ENCODE measurements around the gene ASB6. TPM values are rescaled to one million over a fixed set of nuclear protein-coding genes. Genes with fewer than 3 reads are reported as not detected.

ASB6 gene
- total RNA-seq, 2 experiments from 2014 or later: 24.1 to 26.6 TPM

DNA sequence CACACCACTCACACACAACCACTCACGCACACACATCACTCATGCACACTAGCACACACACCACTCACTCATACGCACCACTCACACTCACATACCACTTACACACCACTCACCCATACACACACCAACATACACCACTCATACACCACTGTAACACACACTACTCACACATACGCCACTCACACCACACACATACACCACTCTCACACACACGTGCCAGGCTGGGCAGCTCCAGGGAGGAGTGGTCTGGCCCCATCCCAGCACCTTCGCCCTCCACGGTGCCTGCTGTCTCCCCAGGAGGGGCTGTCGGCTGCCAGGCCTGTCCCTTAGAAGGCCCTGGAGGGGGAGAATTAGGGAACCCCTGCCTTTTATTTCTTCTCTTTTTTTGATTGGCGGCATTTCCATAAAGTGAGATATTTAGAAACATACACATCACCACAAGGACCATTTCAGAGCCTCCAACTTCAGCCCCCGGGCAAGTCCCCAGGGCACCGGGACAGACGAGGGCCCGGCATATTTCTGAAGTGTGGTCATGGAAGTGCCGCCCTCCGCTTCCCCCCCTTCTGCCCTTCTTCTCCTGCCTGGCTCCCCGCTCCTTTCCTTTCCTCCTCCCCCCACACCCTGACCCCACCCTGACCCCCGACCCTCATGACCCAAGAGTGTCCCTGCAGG is 6.3 kb upstream of the ASB6 start:
- no peak overlapping the region for H3K27ac Mint-ChIP-seq
- ChIA-PET POLR2A (no interaction called here), CTCF (no interaction called here)
- no peak overlapping the region for H3K4me3 Mint-ChIP-seq
- H3K27me3 Mint-ChIP-seq: no peaks in the 10 kb centered on the region
- H3K4me1 Mint-ChIP-seq: no peaks in the 10 kb centered on the region
- no peaks in the 10 kb centered on the region for H3K36me3 Mint-ChIP-seq (ENCODE audit: low read depth)
- DNase-seq: no peak
- no peaks in the 10 kb centered on the region for H3K9me3 Mint-ChIP-seq

DNA sequence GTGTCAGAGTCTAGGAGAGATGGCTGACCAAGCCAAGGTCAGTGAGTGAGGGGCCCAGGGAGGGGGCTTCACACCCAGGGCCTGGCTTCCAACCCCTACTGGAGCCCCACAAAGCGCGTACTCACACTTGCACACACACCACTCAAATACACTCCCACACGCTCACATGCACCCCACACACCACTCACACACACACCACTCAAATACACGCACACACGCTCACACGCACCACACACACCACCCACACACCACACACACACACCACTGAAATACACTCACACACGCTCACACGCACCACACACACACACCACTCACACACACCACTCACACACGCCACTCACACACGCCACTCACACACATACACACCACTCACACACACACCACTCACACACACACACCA is 5.7 kb upstream of the ASB6 start:
- POLR2A ChIA-PET: no interaction called here
- no peak overlapping the region for H3K27ac Mint-ChIP-seq
- H3K4me3 Mint-ChIP-seq: no peak overlapping the region
- CTCF ChIA-PET: no interaction called here
- no peaks in the 10 kb centered on the region for H3K27me3 Mint-ChIP-seq
- H3K9me3 Mint-ChIP-seq: no peaks in the 10 kb centered on the region
- H3K36me3 Mint-ChIP-seq (ENCODE audit: low read depth): no peaks in the 10 kb centered on the region
- no peaks in the 10 kb centered on the region for H3K4me1 Mint-ChIP-seq
- no peak for DNase-seq

DNA sequence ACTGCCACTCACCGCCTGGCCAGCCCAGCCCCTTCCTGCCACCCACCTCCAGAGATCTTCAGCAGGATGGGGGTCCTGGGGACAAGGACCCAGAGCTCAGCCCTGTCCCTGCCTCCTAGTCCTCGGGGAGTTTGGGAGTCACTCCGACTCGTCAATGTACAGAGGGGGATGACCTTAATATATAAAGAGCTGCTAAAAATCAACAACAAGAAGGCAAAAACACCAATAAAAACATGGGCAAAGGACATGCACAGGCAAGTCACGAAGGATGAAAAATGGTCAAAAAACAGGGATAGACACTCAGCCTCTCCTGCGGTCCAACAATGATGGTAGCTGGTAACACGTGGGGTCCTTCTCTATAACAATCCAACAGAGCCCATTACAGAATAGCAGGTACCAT is 4.7 kb upstream of the ASB6 start:
- peaks cover 3% of the 10 kb centered on the region for H3K4me1 Mint-ChIP-seq
- no peak for DNase-seq
- H3K4me3 Mint-ChIP-seq: no peak overlapping the region
- ChIA-PET CTCF (no interaction called here), POLR2A (no interaction called here)
- H3K27ac Mint-ChIP-seq: no peak overlapping the region
- H3K36me3 Mint-ChIP-seq (ENCODE audit: low read depth): no peaks in the 10 kb centered on the region
- H3K9me3 Mint-ChIP-seq: no peaks in the 10 kb centered on the region
- no peaks in the 10 kb centered on the region for H3K27me3 Mint-ChIP-seq

DNA sequence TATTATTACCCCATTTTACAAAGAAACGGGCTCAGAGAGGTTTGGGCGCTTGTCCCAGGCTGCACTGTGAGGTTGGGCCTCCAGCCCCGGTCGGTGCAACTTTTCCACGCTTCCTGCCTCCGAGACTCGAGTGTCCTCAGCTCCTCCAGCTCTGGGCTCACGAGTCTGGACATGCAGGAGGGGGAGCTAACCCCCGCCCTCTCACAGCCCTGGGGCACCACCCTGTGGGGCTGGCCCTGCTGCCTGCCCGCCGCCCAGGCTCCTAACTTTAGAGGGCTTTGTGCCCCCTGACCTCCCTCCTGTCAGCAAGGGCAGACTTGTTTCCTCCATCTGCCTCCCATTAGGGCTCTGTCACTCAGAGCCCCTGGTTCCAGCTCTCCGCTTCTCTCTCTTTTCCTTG is 4.3 kb upstream of the ASB6 start:
- POLR2A ChIA-PET: no interaction called here
- no peaks in the 10 kb centered on the region for H3K9me3 Mint-ChIP-seq
- no peak overlapping the region for H3K27ac Mint-ChIP-seq
- DNase-seq: no peak
- no peaks in the 10 kb centered on the region for H3K27me3 Mint-ChIP-seq
- H3K4me1 Mint-ChIP-seq: peaks cover 5% of the 10 kb centered on the region
- no peaks in the 10 kb centered on the region for H3K36me3 Mint-ChIP-seq (ENCODE audit: low read depth)
- CTCF ChIA-PET: no interaction called here
- no peak overlapping the region for H3K4me3 Mint-ChIP-seq

DNA sequence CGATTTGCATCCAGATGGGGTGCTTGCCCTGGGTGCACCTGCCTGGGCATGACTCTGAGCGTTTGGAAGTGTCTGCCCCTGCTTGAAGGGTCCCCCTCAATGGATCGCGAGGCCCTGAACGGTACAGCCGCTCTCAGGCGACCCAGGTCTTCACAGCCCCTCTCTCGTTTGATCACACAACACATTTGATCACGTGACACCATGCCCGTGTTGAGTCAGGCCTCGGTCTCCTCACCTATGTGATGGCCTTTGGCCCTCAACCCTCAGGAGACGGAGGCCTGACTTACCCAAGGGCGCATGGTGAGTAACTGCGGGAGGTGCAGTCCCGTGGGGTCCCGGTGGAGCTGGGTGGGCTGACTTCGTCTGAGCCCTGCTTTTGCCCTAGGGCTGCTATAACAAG is 3.0 kb upstream of the ASB6 start:
- DNase-seq: no peak
- H3K27ac Mint-ChIP-seq: no peak overlapping the region
- no peaks in the 10 kb centered on the region for H3K9me3 Mint-ChIP-seq
- no peak overlapping the region for H3K4me3 Mint-ChIP-seq
- ChIA-PET POLR2A (no interaction called here), CTCF (no interaction called here)
- no peaks in the 10 kb centered on the region for H3K36me3 Mint-ChIP-seq (ENCODE audit: low read depth)
- peaks cover 18% of the 10 kb centered on the region for H3K4me1 Mint-ChIP-seq
- H3K27me3 Mint-ChIP-seq: no peaks in the 10 kb centered on the region

DNA sequence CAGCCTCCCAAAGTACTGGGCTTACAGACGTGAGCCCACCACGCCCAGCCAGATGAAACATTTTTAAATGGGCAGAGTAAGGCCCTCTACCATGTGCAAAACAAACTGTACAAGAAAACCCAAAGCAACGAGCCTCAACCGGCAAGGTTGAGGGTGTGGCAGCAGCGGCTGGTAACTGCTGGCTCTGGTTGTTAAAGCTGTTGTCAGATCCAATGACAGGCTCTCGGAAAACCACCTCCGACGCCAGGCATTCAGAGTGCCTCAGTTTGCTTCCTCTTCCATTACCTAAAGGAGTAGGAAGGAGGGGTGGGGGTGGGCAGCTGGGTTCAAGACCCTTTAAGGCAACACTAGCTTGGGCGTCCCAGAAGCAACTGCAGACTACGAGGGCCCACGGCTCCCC is 2.4 kb upstream of the ASB6 start:
- POLR2A ChIA-PET: no interaction called here

DNA sequence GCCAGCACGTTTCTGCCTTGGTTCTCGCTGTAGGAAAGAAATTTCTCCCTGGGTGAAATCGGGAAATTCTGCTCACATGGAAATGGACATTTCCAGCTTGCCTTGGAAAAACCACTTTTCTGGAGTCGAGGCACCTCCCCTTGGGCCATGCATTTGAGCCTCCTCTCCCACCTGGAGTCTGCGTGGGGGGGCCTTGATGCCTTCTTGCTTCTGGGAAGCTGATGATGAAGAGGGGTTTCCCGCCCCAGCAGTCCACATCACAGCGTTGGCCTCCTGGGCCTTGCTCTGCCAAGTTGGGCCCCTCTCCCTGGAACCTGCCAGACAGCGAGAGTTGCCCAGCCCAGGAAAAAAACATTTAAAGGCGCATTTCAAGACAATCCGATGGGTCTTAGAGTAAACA is 1.8 kb upstream of the ASB6 start:
- Mint-ChIP-seq H3K9me3 (no peaks in the 10 kb centered on the region), H3K27ac (no peak overlapping the region), H3K4me1 (peaks cover 20% of the 10 kb centered on the region), H3K27me3 (no peaks in the 10 kb centered on the region), H3K4me3 (peak overlapping the region; percentile 47), H3K36me3 (ENCODE audit: low read depth) (no peaks in the 10 kb centered on the region)
- ChIA-PET CTCF (interaction anchor here (1.3 to 2.0 kb wide), 5 partner anchors 18 to 512 kb away, joined by 3 to 8 read pairs (median 4); partner anchors contain the start of gene NTMT1), POLR2A (no interaction called here)
- no peak for DNase-seq

More for the DNA sequence above, 2.4 kb upstream of the ASB6 start:
- no peaks in the 10 kb centered on the region for H3K9me3 Mint-ChIP-seq
- DNase-seq: no peak
- H3K4me3 Mint-ChIP-seq: no peak overlapping the region
- H3K27ac Mint-ChIP-seq: no peak overlapping the region
- H3K36me3 Mint-ChIP-seq (ENCODE audit: low read depth): no peaks in the 10 kb centered on the region
- no peaks in the 10 kb centered on the region for H3K27me3 Mint-ChIP-seq
- H3K4me1 Mint-ChIP-seq: peaks cover 20% of the 10 kb centered on the region
- CTCF ChIA-PET: interaction anchor here (1.4 kb wide), 1 partner anchor 19 kb away, joined by 4 read pairs; the partner anchor contains the start of gene NTMT1

DNA sequence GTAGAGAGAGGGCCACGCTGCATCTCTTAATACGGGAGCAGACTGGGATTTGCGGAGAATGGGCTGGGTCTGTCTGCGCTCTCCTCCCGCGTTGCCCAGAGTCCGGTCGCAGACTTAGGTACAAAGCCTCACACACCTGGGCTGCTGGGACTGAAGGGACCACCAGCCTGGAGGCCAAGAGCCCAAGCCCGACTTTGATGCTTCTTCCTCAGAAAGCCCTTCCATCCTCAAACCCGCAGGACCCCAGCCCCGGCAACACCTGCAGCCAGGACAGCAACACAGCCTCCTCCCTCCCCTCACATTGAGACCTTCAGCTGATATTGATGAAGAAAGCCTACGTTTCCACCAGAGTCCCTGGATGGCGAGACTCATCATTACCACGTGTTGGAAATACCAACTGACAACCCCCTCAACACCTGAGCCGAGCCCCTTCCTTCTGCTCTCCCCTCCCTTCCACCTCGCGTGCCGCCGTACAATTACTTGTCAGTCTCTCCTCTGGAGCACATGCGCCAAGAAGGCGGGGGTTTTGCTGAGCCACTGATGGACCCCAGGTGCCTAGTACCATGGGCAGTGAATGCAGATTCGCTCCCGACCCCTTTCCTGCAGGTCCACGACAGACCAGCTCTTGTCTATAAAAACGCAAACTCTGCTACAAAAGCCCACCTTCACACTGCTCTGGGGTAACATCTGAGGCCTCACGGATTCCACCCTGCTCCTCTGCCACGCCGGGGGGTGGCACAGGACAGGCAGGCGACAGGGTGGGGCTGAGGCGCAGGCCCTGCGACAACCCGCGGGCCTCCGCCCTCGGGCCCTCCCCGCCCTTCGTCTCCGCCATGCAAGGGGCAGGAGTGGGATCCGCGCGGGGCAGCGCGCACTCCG is 841 bp downstream of the ASB6 start:
- H3K27me3 Mint-ChIP-seq: no peaks in the 10 kb centered on the region
- CTCF ChIA-PET: interaction anchor here (0.6 to 1.6 kb wide), 9 partner anchors 11 to 414 kb away, joined by 3 to 7 read pairs (median 4); partner anchors contain the start of genes C9orf50 and NTMT1
- DNase-seq: no peak
- POLR2A ChIA-PET: interaction anchor here (0.6 kb wide), 1 partner anchor 194 kb away, joined by 3 read pairs; no protein-coding TSS in a partner anchor
- H3K27ac Mint-ChIP-seq: peak overlapping the region; percentile 83
- H3K9me3 Mint-ChIP-seq: no peaks in the 10 kb centered on the region
- H3K4me1 Mint-ChIP-seq: peaks cover 22% of the 10 kb centered on the region
- peak overlapping the region; percentile 80 for H3K4me3 Mint-ChIP-seq
- H3K36me3 Mint-ChIP-seq (ENCODE audit: low read depth): peaks cover 9% of the 10 kb centered on the region

DNA sequence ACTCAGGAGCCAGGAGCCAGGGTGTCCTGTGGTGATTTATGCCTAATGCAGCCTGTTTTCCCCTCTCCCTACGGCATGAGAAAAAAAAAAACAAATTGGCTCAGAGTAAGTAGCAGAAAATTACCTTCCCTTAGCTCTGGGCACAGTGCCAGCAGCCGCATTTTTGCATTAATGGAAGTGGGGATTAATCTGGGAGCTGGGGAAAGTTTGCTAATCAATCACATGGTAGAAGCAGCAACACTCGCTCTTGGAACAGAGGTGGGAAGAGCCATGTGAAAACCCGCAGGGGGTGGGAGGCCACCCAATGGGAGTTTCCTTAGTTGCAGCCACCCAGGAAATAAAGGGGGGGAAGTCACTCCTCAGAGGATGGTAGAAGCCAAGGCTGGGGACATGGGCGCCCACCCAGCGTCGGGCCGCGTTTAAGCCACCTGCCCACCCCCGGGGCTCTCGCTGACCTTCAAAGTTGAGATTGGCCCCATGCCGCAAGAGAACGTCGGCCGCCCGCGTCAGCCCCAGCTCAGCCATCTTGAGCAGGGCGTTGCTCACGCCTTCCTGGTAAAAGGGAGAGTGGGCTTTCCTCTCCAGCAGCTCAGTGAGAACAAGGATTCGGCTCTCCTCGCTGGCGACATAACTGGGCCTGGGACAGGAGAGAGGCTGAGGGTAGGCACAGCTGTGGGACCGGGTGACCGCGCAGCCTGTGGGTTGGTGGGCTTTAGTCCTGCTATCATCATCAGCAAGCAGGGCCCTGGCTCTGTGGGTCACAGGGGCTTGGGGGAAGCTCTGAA is 1.7 kb downstream of the ASB6 start:
- ChIA-PET CTCF (interaction anchor here (0.6 to 1.6 kb wide), 10 partner anchors 12 to 500 kb away, joined by 3 to 6 read pairs (median 4); partner anchors contain the start of gene NTMT1), POLR2A (interaction anchor here (0.6 kb wide), 1 partner anchor 194 kb away, joined by 3 read pairs; no protein-coding TSS in a partner anchor)
- Mint-ChIP-seq H3K4me1 (peaks cover 22% of the 10 kb centered on the region), H3K27ac (peak overlapping the region; percentile 54), H3K4me3 (peak overlapping the region; percentile 80), H3K9me3 (no peaks in the 10 kb centered on the region), H3K27me3 (no peaks in the 10 kb centered on the region), H3K36me3 (ENCODE audit: low read depth) (peaks cover 15% of the 10 kb centered on the region)
- DNase-seq: no peak

DNA sequence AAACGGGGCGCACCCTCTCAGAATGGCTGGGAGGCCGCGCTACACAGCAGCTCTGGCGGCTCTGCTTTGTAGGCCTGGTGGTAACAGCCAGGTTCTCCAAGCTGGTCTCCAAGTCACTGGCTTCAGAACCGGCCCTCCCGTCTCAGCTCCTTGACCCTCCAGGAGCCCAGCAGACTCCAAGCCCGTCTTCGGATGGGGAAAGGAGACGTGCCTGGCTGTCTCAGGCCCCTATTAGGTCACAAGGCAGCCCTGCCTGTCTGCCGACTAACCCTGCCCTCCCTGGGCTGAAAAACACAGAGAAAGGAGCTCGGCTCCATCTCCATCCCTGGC is 2.2 kb downstream of the ASB6 start:
- Mint-ChIP-seq H3K9me3 (no peaks in the 10 kb centered on the region), H3K27ac (peak overlapping the region; percentile 11), H3K4me1 (peaks cover 22% of the 10 kb centered on the region), H3K36me3 (ENCODE audit: low read depth) (peaks cover 20% of the 10 kb centered on the region), H3K27me3 (no peaks in the 10 kb centered on the region), H3K4me3 (peak overlapping the region; percentile 80)
- DNase-seq: no peak
- ChIA-PET POLR2A (no interaction called here), CTCF (interaction anchor here (0.6 to 2.5 kb wide), 9 partner anchors 11 to 499 kb away, joined by 3 to 13 read pairs (median 4); partner anchors contain the start of gene NTMT1)

DNA sequence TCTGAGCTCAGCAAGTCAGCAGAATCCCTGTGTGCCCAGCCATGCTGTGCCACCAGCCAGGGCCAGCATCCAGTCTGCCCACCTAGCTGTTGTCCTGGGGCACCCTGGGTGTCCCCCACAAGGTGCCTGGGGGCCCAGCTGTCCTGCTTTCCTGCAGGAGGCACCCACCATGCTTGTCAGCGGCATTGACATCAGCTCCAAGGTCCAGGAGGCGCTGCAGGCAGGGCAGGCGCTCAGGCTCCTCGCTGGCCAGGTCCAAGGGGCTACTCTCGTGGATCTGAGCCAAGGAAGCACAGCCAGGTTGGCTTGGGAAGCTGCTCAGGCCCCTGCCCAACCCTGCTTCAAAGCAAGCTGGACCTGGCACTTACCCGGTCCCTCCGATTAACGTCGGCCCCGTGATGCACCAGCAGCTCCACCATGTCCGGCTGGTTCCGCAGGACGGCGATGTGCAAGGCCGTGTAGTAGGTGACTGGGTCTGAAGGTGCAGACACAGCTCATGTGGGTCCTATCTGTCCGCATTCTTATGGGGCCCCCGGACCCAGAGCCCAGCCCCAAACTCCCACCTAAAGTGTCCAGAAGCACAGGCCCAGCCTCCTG is 2.8 kb downstream of the ASB6 start:
- POLR2A ChIA-PET: interaction anchor here (0.6 kb wide), 1 partner anchor 129 kb away, joined by 3 read pairs; no protein-coding TSS in a partner anchor
- Mint-ChIP-seq H3K27ac (no peak overlapping the region), H3K9me3 (no peaks in the 10 kb centered on the region), H3K36me3 (ENCODE audit: low read depth) (peaks cover 22% of the 10 kb centered on the region), H3K4me3 (no peak overlapping the region), H3K4me1 (peaks cover 22% of the 10 kb centered on the region), H3K27me3 (no peaks in the 10 kb centered on the region)
- DNase-seq: no peak
- CTCF ChIA-PET: interaction anchor here (0.5 to 2.5 kb wide), 5 partner anchors 11 to 499 kb away, joined by 3 to 13 read pairs (median 5); no protein-coding TSS in a partner anchor

DNA sequence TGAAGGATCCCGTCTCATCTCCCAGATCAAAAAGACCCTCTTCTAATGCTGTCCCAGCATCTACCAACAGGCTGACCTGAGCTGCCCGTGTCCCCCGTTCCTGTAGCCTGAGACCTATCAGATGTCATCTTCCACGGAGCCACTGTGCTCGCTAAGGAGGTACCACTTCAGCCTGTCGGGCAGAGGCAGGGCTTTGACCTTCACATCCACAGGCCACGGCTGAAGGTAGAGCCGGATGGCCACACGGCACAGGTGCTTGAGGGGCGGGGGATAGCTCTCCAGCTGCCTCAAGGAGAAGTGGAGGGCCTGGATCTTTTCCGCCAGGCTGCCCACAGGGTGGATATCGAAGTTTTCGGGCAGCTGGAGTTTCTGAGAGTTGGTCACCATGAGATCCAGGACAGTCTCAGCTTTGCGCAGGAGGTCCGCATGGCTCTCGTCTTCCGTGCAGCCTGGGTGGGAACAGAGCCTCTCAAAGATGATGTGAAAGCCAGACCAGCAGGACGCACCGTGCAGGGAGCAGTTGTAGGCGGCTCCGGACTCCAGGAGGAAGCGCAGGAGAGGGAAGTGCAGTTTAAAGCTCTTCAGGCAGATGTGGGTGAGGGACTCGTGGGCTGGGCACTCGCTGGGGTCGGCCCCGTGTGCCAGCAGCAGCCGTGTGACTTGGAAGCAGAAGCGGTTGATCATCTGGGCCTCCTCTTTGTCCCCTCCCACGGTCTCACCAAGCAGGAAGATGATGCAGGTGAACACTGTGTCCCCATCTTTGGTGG is 4.1 kb downstream of the ASB6 start:
- no peaks in the 10 kb centered on the region for H3K27me3 Mint-ChIP-seq

More for the DNA sequence above, 4.1 kb downstream of the ASB6 start:
- Mint-ChIP-seq H3K27ac (peak overlapping the region; percentile 4), H3K9me3 (no peaks in the 10 kb centered on the region), H3K4me1 (peaks cover 22% of the 10 kb centered on the region), H3K4me3 (no peak overlapping the region), H3K36me3 (ENCODE audit: low read depth) (peaks cover 28% of the 10 kb centered on the region)
- DNase-seq: no peak
- ChIA-PET POLR2A (no interaction called here), CTCF (interaction anchor here (0.6 to 2.5 kb wide), 2 partner anchors 13 to 100 kb away, joined by 3 to 13 read pairs; no protein-coding TSS in a partner anchor)

Measured in activated CD4-positive, alpha-beta T cell treated with anti-CD3 and anti-CD28 coated beads, Interleukin-2, amount 10 ng/mL, durations not matched to agents 7 days and 5 days (primary cell).